Activated naive CD8-positive, alpha-beta T cell treated with anti-CD3 and anti-CD28 coated beads, Interleukin-2, amount 10 ng/mL, durations not matched to agents 7 days and 5 days (primary cell): Measurements from ENCODE around the gene JMJD1C. TPM values are rescaled to one million over a fixed set of nuclear protein-coding genes. Genes with fewer than 3 reads are reported as not detected.

Experiments used
- ATAC-seq: fragments of 150-1000 bp; cut with Tn5 transposase; one replicate; pipeline ENCODE4 v1.10.0; 2021; ENCODE audit warnings: low read depth, moderate library complexity
- POLR2A ChIA-PET: fragments of 350-600 bp; sonication (Branson Sonifier 250); formaldehyde crosslinking; loops from one replicate; lab custom pipeline; 2021; ENCODE audit warnings: antibody characterized with exemption; lab: Charles Lee
- DNase-seq: peaks from one replicate; pipeline ENCODE4 v3.0.0; 2021
- H3K27ac Mint-ChIP-seq: one replicate; pipeline ENCODE4 v1.8.0; 2022; ENCODE audit warnings: mild to moderate bottlenecking, mixed read lengths
- H3K27me3 Mint-ChIP-seq: one replicate; pipeline ENCODE4 v1.8.0; 2022; ENCODE audit warnings: mild to moderate bottlenecking, moderate library complexity, mixed read lengths
- H3K36me3 Mint-ChIP-seq: one replicate; pipeline ENCODE4 v1.8.0; 2021; ENCODE audit warnings: mild to moderate bottlenecking, mixed read lengths
- H3K4me1 Mint-ChIP-seq: one replicate; pipeline ENCODE4 v1.8.0; 2021; ENCODE audit warnings: mixed read lengths
- H3K4me3 Mint-ChIP-seq: one replicate; pipeline ENCODE4 v1.8.0; 2022; ENCODE audit warnings: mild to moderate bottlenecking, moderate library complexity, mixed read lengths
- H3K9me3 Mint-ChIP-seq: one replicate; pipeline ENCODE4 v1.8.0; 2021; ENCODE audit warnings: mixed read lengths
- total RNA-seq, 2 experiments: library from RNA; stranded (reverse); gene quantifications; one replicate each; pipeline ENCODE4 v1.2.3, GENCODE V29; 2021

The JMJD1C gene
- total RNA-seq, 2 experiments from 2014 or later, result 91.9 to 94.4 TPM

GRCh38 chr10:63268149-63268797 lies 197.5 kb downstream of the JMJD1C start:
- Mint-ChIP-seq H3K27me3 (no peaks in the 10 kb centered on the region), H3K4me1 (peaks cover 8% of the 10 kb centered on the region), H3K4me3 (peak overlapping the region; percentile 96), H3K36me3 (peaks cover 5% of the 10 kb centered on the region), H3K27ac (peak overlapping the region; percentile 98), H3K9me3 (no peaks in the 10 kb centered on the region)
- DNase-seq (no peak), ATAC-seq (no peak)
- POLR2A ChIA-PET, result interaction anchor here (0.6 to 3.7 kb wide), 25 partner anchors 12 to 463 kb away, joined by 3 to 33 read pairs (median 5); partner anchors contain the start of genes ADO, JMJD1C and REEP3

DNA sequence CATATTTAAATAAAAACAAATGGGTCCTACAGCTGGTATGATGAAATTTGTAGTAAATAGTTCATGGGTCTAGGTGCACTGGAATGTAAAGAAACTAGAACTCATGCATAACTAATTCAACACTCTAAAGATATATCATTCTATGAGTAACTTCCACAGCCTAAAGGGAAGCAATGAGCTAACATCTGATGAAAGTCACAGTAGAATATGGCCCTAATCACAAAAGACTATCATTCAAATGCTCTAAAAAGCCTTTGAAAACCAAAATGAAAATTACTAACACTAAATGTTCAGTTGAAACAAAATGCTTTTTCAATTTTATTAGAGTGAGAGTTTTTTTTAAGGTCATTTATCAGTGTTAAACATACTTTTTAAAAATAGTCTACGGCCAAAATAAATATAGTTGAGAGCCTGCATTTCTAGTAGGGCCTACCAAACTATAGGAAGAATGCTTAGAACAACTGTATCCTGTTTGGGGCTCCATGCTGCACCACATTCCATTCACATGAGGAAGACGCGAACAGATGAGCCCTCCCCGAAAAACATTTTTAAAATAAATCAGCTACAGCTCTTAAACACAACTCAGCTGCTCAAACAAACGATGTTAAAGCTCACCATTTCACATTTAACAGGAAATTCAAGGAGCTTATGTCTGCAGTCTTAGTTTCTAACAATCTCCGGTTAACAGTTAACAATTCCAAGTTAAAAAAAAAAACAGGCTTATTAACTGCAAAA lies 198.2 kb downstream of the JMJD1C start:
- Mint-ChIP-seq H3K27me3 (no peaks in the 10 kb centered on the region), H3K36me3 (peaks cover 9% of the 10 kb centered on the region), H3K4me1 (peaks cover 13% of the 10 kb centered on the region), H3K4me3 (peak overlapping the region; percentile 96), H3K9me3 (no peaks in the 10 kb centered on the region), H3K27ac (peak overlapping the region; percentile 98)
- POLR2A ChIA-PET, result interaction anchor here (0.5 to 3.7 kb wide), 13 partner anchors 26 to 463 kb away, joined by 3 to 33 read pairs (median 4); partner anchors contain the start of genes ADO and REEP3
- DNase-seq (no peak), ATAC-seq (no peak)

- Mint-ChIP-seq H3K9me3 (no peaks in the 10 kb centered on the region), H3K4me1 (peaks cover 18% of the 10 kb centered on the region), H3K4me3 (peak overlapping the region; percentile 96), H3K36me3 (peaks cover 12% of the 10 kb centered on the region), H3K27ac (peak overlapping the region; percentile 98), H3K27me3 (no peaks in the 10 kb centered on the region)
- no peak for ATAC-seq
- DNase-seq, result no peak
- POLR2A ChIA-PET, result interaction anchor here (0.7 to 3.7 kb wide), 8 partner anchors 25 to 462 kb away, joined by 3 to 33 read pairs (median 4); partner anchors contain the start of genes ADO and REEP3
These were observed 199.1 kb downstream of the JMJD1C start for GRCh38 chr10:63266391-63267316.

- Mint-ChIP-seq H3K27me3 (no peaks in the 10 kb centered on the region), H3K9me3 (no peaks in the 10 kb centered on the region), H3K4me1 (peaks cover 24% of the 10 kb centered on the region), H3K36me3 (peaks cover 20% of the 10 kb centered on the region), H3K4me3 (peak overlapping the region; percentile 96), H3K27ac (peak overlapping the region; percentile 96)
- ATAC-seq (no peak), DNase-seq (no peak)
- POLR2A ChIA-PET, result interaction anchor here (0.6 to 2.0 kb wide), 8 partner anchors 10 to 363 kb away, joined by 3 to 18 read pairs (median 4); partner anchors contain the start of genes NRBF2 and REEP3
These were observed 200.0 kb downstream of the JMJD1C start for GRCh38 chr10:63265683-63266235.

DNA sequence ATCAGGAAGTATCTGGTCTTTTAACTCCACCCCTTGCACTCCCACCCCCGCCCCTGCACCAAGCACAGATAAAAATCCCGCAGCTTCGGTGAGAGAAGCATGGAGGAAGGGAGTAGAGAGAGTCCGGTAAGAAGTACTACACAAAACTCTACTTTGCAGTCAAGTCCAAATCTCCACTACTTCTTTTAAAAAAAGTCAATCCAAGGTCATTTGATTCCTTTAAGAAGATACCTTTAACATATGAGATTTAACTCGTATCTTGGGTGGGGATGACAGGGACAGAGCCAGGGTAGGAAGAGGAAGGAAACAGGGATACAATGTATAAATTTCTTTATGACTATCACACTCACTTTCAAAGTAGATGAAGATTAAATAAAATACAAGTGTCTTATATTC lies 200.6 kb downstream of the JMJD1C start:
- peaks cover 22% of the 10 kb centered on the region for H3K4me1 Mint-ChIP-seq
- peak; percentile 10 for ATAC-seq
- H3K27me3 Mint-ChIP-seq, result no peaks in the 10 kb centered on the region

GRCh38 chr10:63264617-63265221 lies 201.1 kb downstream of the JMJD1C start:
- ATAC-seq (no peak), DNase-seq (no peak)
- peaks cover 25% of the 10 kb centered on the region for H3K4me1 Mint-ChIP-seq
- peaks cover 23% of the 10 kb centered on the region for H3K36me3 Mint-ChIP-seq
- POLR2A ChIA-PET, result interaction anchor here (0.6 to 1.6 kb wide), 7 partner anchors 9 to 364 kb away, joined by 3 to 18 read pairs (median 4); partner anchors contain the start of gene NRBF2
- peak overlapping the region; percentile 96 for H3K27ac Mint-ChIP-seq
- peak overlapping the region; percentile 89 for H3K4me3 Mint-ChIP-seq
- no peaks in the 10 kb centered on the region for H3K9me3 Mint-ChIP-seq
- no peaks in the 10 kb centered on the region for H3K27me3 Mint-ChIP-seq

More for the DNA sequence above, 200.6 kb downstream of the JMJD1C start:
- Mint-ChIP-seq H3K9me3 (no peaks in the 10 kb centered on the region), H3K36me3 (peaks cover 21% of the 10 kb centered on the region), H3K4me3 (peak overlapping the region; percentile 89), H3K27ac (peak overlapping the region; percentile 96)
- POLR2A ChIA-PET, result interaction anchor here (0.6 to 2.0 kb wide), 8 partner anchors 10 to 364 kb away, joined by 3 to 18 read pairs (median 4); partner anchors contain the start of genes NRBF2 and REEP3
- DNase-seq, result no peak

GRCh38 chr10:63262430-63263073 lies 203.2 kb downstream of the JMJD1C start:
- POLR2A ChIA-PET, result interaction anchor here (0.9 to 1.8 kb wide), 4 partner anchors 9 to 367 kb away, joined by 3 to 5 read pairs (median 3); no protein-coding TSS in a partner anchor
- peak overlapping the region; percentile 12 for H3K27ac Mint-ChIP-seq
- peaks cover 45% of the 10 kb centered on the region for H3K4me1 Mint-ChIP-seq
- DNase-seq, result no peak
- ATAC-seq, result no peak
- peaks cover 36% of the 10 kb centered on the region for H3K36me3 Mint-ChIP-seq
- no peaks in the 10 kb centered on the region for H3K27me3 Mint-ChIP-seq
- H3K9me3 Mint-ChIP-seq, result no peaks in the 10 kb centered on the region
- peak overlapping the region; percentile 54 for H3K4me3 Mint-ChIP-seq

DNA sequence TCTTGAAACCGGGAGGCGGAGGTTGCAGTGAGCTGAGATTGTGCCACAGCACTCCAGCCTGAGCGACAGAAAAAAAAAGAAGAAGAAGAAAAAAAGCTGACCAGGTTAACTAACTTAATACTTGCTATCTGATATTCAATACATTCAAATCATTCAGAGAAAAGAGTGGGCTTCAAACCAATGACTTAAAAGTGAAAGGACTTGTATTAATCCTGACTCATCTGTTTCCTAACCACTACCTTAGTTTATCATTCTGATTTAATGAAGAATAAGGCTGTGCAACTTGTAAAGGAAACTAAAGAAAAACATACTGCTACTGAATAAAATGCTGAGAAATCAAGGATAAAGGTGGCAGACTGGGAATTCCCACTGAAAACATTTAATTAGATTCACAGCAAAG lies 204.3 kb downstream of the JMJD1C start:
- no peaks in the 10 kb centered on the region for H3K9me3 Mint-ChIP-seq
- peaks cover 49% of the 10 kb centered on the region for H3K4me1 Mint-ChIP-seq
- ATAC-seq, result no peak
- DNase-seq, result no peak
- H3K27ac Mint-ChIP-seq, result peak overlapping the region; percentile 10
- peaks cover 38% of the 10 kb centered on the region for H3K36me3 Mint-ChIP-seq
- H3K27me3 Mint-ChIP-seq, result no peaks in the 10 kb centered on the region
- POLR2A ChIA-PET, result interaction anchor here (1.8 kb wide), 1 partner anchor 25 kb away, joined by 3 read pairs; no protein-coding TSS in a partner anchor
- peak overlapping the region; percentile 58 for H3K4me3 Mint-ChIP-seq

DNA sequence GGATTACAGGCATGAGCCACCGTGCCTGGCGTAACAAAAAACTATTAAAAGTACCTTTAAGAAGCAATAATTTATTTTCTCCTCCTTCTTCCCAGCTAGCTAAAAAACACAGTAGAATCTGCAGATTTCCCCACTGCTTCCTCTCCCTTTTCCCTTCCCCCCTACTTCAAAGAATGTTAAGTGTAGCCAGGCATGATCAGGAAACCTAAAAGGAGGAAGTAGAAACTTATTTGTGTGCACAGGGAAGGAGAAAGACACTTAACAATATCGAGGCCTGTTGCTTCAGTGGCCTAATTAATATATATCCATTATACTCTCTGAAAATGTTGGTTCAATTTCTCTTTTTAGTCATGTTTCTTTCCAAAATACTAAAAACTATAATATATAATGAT lies 204.9 kb downstream of the JMJD1C start:
- DNase-seq (no peak), ATAC-seq (no peak)
- peaks cover 42% of the 10 kb centered on the region for H3K36me3 Mint-ChIP-seq
- no peak overlapping the region for H3K27ac Mint-ChIP-seq
- H3K27me3 Mint-ChIP-seq, result no peaks in the 10 kb centered on the region
- H3K9me3 Mint-ChIP-seq, result no peaks in the 10 kb centered on the region
- H3K4me1 Mint-ChIP-seq, result peaks cover 50% of the 10 kb centered on the region
- peak overlapping the region; percentile 58 for H3K4me3 Mint-ChIP-seq
- POLR2A ChIA-PET, result interaction anchor here (0.6 kb wide), 2 partner anchors 14 to 368 kb away, joined by 3 to 4 read pairs; no protein-coding TSS in a partner anchor

DNA sequence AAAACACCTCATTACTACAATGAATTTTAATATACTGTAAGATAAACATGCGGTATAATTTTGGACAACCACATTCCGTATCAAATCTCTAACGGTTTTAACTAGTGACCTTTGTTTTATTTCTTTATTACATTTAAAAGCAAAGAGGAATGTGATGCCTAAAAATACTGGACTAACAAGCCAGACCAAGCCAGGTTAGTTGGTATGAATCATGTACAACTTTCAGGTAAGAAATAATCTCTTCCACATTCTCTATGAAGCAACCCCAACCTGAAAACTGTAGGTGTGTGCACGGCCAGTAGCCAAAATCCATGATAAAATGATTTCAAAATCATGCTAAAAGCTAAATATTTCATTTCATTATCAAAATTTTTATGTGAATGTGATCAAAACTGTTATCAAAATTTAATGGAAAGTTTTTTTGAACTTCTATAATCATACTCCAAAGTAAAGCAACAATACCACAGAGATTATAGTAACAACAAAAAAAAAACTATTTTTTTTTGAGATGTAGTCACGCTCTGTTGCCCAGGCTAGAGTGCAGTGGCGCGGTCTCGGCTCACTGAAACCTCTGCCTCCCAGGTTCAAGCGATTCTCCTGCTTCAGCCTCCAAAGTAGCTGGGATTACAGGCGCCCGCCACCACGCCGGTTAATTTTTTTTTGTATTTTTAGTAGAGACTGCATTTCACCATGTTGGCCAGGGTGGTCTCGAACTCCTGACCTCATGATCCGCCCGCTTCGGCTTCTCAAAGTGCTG lies 205.5 kb downstream of the JMJD1C start:
- Mint-ChIP-seq H3K27ac (no peak overlapping the region), H3K9me3 (no peaks in the 10 kb centered on the region), H3K4me3 (no peak overlapping the region), H3K4me1 (peaks cover 50% of the 10 kb centered on the region), H3K27me3 (no peaks in the 10 kb centered on the region), H3K36me3 (peaks cover 42% of the 10 kb centered on the region)
- POLR2A ChIA-PET, result interaction anchor here (0.6 to 0.7 kb wide), 3 partner anchors 13 to 369 kb away, joined by 3 to 4 read pairs (median 3); no protein-coding TSS in a partner anchor
- no peak for DNase-seq
- ATAC-seq, result no peak
